ENCODE data around the gene LRMDA. TPM values are rescaled to one million over a fixed set of nuclear protein-coding genes. Genes with fewer than 3 reads are reported as not detected.

Gene LRMDA
- total and polyA plus RNA-seq, 2 of the 13 experiments (the other 11 are each of a cell fraction or from before 2014, with no cell fraction given) = 13.4 to 22.0 TPM

GRCh38 chr10:76051007-76051936 lies 619.8 kb downstream of the LRMDA start (continued):
- TF ChIP-seq ZBTB40 (IDR thresholded peaks at IDR 0.05) = no peak
- peak; percentile 80; the same call in 1 of the 2 replicates for TF ChIP-seq ZBTB40 (CRISPR knock-in tag; IDR thresholded peaks at IDR 0.05)
- no peak for TF ChIP-seq IKZF1 (IDR thresholded peaks at IDR 0.05)
- TF ChIP-seq ZNF614 (CRISPR knock-in tag; IDR thresholded peaks at IDR 0.05; ENCODE audit: borderline replicate concordance) = peak; percentile 97
- TF ChIP-seq MNT (IDR thresholded peaks at IDR 0.05) = no peak
- TF ChIP-seq KLF13 (CRISPR knock-in tag; IDR thresholded peaks at IDR 0.05) = no peak
- no peak for TF ChIP-seq REL (CRISPR knock-in tag; conservative IDR thresholded peaks at IDR 0.05)
- no peak; the same call in 1 of the 2 replicates for TF ChIP-seq ZMAT3 (CRISPR knock-in tag; conservative IDR thresholded peaks at IDR 0.05)
- TF ChIP-seq CEBPZ (IDR thresholded peaks at IDR 0.05; ENCODE audit: low read length) = no peak
- TF ChIP-seq ZNF33B (CRISPR knock-in tag; IDR thresholded peaks at IDR 0.05) = peak; percentile 70; the same call in 1 of the 2 replicates
- TF ChIP-seq FOXO4 (CRISPR knock-in tag; conservative IDR thresholded peaks at IDR 0.05) = no peak

All from HepG2 (cell line).